ENCODE data around the gene TNNI3K. TPM values are rescaled to one million over a fixed set of nuclear protein-coding genes. Genes with fewer than 3 reads are reported as not detected.

Gene TNNI3K
- total RNA-seq, 1 donor from 2014 or later, result 1.3 TPM

DNA sequence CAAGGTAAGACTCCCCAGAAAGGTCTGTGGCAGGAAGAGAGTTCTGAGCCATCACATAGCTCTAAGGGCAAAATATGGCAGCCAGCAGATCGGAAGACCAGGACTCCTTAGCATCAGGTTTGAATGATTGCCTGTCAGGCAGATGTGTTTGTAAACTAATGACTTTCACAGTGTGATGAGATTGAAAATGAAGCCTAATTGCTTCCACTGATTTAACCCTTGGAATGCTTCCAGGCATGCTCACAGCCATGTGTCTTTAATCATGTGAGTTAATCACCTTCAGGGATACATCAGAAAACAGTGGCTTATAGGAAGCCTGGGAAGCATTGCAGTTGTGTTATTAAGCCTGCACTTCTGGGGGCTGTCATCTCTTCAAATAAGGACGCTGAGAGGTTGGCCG lies 194.4 kb downstream of the TNNI3K start:
- Histone ChIP-seq H3K4me3 (no peak overlapping the region), H3K36me3 (no peaks in the 10 kb centered on the region), H3K27ac (no peak overlapping the region), H3K9me3 (no peaks in the 10 kb centered on the region), H3K27me3 (no peaks in the 10 kb centered on the region), H3K4me1 (no peaks in the 10 kb centered on the region)
- intact Hi-C loops (cut with DNase I), result no loop called here
- DNase-seq (no peak), ATAC-seq (no peak)
- TF ChIP-seq, protein P1, sequence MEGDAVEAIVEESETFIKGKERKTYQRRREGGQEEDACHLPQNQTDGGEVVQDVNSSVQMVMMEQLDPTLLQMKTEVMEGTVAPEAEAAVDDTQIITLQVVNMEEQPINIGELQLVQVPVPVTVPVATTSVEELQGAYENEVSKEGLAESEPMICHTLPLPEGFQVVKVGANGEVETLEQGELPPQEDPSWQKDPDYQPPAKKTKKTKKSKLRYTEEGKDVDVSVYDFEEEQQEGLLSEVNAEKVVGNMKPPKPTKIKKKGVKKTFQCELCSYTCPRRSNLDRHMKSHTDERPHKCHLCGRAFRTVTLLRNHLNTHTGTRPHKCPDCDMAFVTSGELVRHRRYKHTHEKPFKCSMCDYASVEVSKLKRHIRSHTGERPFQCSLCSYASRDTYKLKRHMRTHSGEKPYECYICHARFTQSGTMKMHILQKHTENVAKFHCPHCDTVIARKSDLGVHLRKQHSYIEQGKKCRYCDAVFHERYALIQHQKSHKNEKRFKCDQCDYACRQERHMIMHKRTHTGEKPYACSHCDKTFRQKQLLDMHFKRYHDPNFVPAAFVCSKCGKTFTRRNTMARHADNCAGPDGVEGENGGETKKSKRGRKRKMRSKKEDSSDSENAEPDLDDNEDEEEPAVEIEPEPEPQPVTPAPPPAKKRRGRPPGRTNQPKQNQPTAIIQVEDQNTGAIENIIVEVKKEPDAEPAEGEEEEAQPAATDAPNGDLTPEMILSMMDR (IDR thresholded peaks at IDR 0.05), result no peak

DNA sequence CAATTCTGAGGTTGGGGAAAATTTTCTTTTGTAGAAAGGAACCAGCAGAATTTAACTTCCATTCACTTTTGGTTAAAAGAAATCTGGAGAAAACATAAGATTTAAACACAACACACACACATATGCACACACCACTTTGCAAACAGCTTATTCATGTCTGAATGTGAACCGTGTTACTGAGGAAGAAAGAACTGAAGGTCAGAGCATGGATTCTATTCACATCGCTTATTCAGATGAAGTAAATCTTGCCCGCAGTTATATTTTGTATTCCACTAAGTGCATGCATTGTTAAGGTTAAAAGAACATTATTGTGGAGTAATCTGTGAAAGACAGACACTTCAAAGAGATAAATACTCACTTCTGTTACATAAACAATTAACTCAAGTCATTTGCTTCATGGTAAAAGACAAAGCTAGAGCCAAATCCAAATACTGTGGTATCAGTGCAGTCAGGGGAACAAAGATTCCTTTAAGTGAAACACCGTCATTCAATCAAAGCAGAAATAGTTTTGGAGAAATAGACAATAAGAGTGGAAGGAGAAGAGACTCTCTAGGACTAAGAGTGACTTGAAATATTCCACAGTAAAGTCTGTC lies 195.3 kb downstream of the TNNI3K start:
- intact Hi-C loops (cut with DNase I), result no loop called here
- ATAC-seq (no peak), DNase-seq (no peak)
- H3K36me3 ChIP-seq, result no peaks in the 10 kb centered on the region
- H3K4me3 ChIP-seq, result no peak overlapping the region
- TF ChIP-seq, protein P1 (IDR thresholded peaks at IDR 0.05), result no peak
- H3K27ac ChIP-seq, result no peak overlapping the region
- no peaks in the 10 kb centered on the region for H3K27me3 ChIP-seq
- no peaks in the 10 kb centered on the region for H3K9me3 ChIP-seq
- H3K4me1 ChIP-seq, result no peaks in the 10 kb centered on the region

DNA sequence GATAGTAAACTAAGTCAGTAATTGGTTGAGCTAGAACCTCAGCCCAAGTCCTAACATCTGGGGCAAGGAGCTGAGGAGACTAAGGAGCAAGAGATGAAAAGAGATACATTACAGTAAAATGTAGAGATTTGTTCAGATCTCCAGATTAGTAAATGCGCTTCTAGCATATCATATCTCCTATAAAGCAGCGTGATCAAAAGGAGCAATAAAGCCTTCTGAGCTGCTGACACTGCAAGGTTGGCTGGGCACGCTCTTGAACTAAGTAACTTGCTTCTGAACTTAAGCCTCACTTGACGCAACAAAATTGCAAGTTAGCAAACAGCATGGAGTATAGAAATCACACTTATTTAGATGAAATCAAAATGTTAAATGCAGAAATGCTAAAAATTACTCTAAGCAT lies 196.3 kb downstream of the TNNI3K start:
- DNase-seq (no peak), ATAC-seq (no peak)
- Histone ChIP-seq H3K4me3 (no peak overlapping the region), H3K27ac (no peak overlapping the region), H3K27me3 (no peaks in the 10 kb centered on the region), H3K9me3 (no peaks in the 10 kb centered on the region), H3K4me1 (no peaks in the 10 kb centered on the region), H3K36me3 (no peaks in the 10 kb centered on the region)
- TF ChIP-seq, protein P1 (IDR thresholded peaks at IDR 0.05), result no peak
- intact Hi-C loops (cut with DNase I), result no loop called here

DNA sequence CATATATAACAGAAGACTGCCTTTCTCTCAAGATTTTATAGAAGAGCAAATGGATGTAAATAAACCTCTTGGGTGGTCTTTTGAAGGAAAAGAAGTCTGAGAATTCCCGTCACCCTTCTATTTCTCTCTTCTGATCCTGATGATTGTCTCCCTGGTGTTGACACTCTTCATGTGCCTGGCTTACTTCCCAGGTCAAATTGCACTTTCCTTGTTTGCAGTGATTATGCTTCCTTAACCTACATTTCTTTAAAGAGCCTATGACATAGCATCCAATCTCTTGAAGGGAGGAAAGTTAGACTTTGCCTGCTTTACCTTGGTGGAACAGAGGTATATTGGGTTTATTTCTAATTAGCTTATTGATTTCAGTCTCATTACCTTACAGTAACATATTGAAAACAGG lies 197.1 kb downstream of the TNNI3K start:
- H3K27ac ChIP-seq, result no peak overlapping the region

DNA sequence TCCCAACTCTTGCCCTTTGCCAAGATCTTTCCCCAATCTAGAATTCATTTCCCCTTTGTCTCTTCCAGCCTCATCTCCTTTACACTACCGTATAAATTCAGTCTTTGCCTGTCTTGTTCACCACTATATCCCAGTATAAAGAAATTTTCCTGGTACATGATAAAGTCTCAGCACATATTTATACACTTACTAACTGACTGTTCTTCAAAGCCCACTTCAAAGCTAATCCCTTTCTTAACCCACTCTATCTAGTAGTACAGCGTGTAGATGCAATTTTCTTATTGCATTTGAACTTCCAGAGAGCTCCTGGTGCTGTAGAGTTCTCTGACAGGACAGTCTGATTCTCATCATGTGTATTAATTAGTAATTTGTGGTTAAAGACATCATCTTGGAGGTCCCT lies 199.1 kb downstream of the TNNI3K start:
- Histone ChIP-seq H3K36me3 (no peaks in the 10 kb centered on the region), H3K4me1 (no peaks in the 10 kb centered on the region), H3K27me3 (no peaks in the 10 kb centered on the region), H3K9me3 (no peaks in the 10 kb centered on the region), H3K27ac (no peak overlapping the region), H3K4me3 (no peak overlapping the region)
- TF ChIP-seq, protein P1 (IDR thresholded peaks at IDR 0.05), result no peak
- intact Hi-C loops (cut with DNase I), result no loop called here
- ATAC-seq (no peak), DNase-seq (no peak)

More for the DNA sequence above, 197.1 kb downstream of the TNNI3K start:
- Histone ChIP-seq H3K4me3 (no peak overlapping the region), H3K27me3 (no peaks in the 10 kb centered on the region), H3K4me1 (no peaks in the 10 kb centered on the region), H3K9me3 (no peaks in the 10 kb centered on the region), H3K36me3 (no peaks in the 10 kb centered on the region)
- ATAC-seq, result no peak
- intact Hi-C loops (cut with DNase I), result no loop called here
- TF ChIP-seq, protein P1 (IDR thresholded peaks at IDR 0.05), result no peak
- DNase-seq, result no peak

DNA sequence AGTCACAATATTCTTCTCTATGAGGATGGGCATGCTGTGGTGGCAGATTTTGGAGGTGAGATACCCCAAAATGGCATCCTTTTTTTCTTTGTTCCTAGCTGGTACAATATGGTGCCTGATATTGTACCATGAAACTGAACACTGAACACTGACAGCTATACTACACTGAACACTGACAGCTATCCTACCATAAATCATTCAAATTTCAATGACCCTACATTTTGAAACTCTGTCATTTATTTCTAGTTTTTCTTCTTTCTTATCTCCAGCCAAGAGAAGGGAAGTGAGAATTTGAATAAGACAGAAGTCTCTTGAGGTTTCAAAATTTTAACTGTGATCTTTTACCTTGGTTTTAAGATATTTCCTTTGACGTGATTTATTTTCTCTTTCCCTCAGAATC lies 200.9 kb downstream of the TNNI3K start:
- Histone ChIP-seq H3K27ac (no peak overlapping the region), H3K9me3 (no peaks in the 10 kb centered on the region), H3K4me3 (no peak overlapping the region), H3K4me1 (no peaks in the 10 kb centered on the region), H3K27me3 (no peaks in the 10 kb centered on the region), H3K36me3 (no peaks in the 10 kb centered on the region)
- TF ChIP-seq, protein P1 (IDR thresholded peaks at IDR 0.05), result no peak
- DNase-seq (no peak), ATAC-seq (no peak)
- intact Hi-C loops (cut with DNase I), result no loop called here

Data from upper lobe of right lung (tissue), 1 donor.